Central memory CD4-positive, alpha-beta T cell (primary cell): Measurements from ENCODE around the gene PGM1.

Experiments used
- DNase-seq: peaks from one replicate; pipeline ENCODE4 v3.0.0; 2022

Gene PGM1

DNA sequence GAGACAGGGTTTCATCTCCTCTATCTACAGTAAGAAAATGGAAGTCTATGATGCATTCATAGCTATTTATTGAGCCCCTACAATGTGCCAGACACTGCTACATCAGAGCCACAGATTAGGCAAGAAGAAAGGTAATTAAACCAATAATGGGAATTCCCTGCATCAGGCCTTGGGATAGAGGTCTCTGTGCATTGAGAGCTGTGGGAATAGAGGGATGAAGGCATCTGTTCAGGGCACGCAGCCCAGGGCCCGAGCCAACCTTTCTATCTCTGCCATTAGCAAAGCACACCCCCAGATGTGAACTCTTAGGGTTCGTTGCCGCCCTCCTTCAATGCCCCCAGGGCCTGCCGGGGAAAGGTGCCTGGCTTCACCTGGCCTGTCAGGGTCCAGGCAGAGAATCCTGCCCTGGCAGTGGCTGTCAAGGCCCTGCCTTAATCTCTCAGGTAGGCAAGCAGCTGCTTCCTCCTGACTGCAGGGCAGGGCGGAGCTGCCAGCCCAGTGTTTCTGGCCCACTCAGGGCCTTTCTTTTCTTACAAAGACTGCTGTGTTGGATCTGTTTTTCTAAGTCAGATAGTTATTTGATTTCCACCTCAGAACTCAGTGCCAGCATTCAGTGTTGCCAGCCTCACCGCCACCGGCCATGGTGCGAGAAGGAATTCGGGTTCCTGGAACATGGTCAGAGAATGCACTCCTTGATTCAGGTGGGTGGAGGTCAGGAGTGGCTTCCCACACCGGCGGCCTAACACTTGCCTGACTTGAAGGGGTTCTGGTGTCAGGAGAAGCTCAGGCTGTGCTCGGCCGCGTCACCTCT is 76.1 kb downstream of the PGM1 start:
- DNase-seq, result no peak

DNA sequence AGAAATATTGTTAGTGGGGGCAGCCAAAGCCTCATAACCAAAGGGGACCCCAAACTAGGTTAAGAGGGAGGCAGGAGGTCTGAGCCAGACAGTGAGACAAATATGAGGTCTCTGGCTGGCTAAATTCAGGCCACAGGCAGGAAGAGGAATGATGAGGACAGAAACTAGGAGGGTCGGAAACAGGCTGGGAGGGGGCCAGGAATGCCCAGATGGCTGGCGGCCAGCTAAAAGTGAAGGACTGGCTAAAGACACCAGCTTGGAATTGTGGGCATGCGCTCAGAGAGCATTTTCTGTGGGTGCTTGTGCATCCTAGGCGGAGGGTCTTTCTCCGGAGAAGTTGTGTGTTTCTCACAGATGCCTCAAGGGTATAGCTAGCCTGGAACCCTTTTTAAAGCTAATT is 77.0 kb downstream of the PGM1 start:
- DNase-seq, result no peak

- DNase-seq, result no peak
Observed at GRCh38 chr1:63671514-63671913, 78.3 kb downstream of the PGM1 start.

GRCh38 chr1:63674238-63674864 is 81.1 kb downstream of the PGM1 start:
- DNase-seq, result no peak

GRCh38 chr1:63674865-63675419 is 81.7 kb downstream of the PGM1 start:
- no peak for DNase-seq

DNA sequence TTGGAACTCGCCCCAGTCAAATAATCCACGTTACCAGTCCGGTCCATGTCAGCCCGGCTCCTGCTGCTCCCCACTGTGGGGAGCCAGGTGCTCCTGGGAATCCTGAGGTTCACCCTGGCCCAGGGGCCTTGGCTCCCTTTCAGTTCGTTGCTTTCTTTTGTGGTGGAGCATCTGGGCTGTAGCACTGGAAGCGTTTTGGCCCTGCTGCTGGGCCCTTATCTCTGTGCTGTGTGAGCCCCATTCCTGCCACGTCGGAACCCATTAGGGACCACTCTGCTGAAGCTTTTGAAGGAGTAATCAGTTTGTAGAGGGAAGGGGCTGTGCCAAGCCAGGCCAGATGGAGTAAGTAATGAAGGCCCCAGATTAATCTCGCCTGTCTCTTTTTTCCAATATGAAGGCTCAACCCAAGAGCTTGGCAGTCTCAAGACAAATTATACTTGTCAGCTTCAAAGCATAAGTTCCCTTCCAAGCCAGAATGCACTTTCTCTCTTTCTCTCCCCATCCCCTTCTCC is 82.3 kb downstream of the PGM1 start:
- DNase-seq, result no peak

DNA sequence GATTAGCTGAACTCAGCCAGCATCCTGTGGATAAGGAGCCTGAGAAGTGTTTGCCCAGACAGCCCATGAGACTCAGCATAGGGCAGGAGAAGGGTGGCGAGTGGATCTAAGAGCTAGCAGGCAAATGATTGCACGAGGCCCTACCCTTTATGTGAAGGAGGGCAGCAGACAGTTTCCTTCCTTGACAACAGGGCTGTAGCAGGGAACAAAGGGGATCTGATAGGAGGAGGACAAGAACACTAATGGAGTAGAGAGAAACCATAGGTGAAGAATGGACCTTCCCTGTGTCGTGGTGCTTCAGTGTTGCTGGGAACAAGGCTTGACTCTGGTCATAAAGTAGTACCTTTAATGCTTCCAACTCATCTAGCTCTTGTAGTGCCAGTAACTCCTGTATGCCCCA is 84.3 kb downstream of the PGM1 start:
- no peak for DNase-seq

DNA sequence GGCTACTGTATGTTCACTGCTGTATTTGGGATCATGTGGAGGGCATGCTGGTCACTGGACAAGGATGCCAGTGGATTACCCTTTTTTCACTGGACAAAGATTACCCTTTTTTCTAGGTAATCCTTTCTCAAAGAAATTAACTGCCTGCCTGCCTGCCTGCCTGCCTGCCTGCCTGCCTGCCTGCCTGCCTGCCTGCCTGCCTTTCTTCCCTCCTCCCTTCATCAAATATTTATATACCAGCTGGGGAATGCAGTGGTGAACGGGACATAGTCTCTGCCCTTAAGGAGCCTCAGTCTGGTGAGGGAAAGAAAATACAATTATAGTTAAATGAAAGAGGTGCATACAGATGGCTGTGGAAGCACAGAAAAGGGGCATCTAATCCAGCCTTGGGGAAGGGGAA is 85.0 kb downstream of the PGM1 start:
- DNase-seq, result no peak

GRCh38 chr1:63679076-63679475 is 85.9 kb downstream of the PGM1 start:
- DNase-seq, result no peak

GRCh38 chr1:63679589-63679988 is 86.4 kb downstream of the PGM1 start:
- no peak for DNase-seq

DNA sequence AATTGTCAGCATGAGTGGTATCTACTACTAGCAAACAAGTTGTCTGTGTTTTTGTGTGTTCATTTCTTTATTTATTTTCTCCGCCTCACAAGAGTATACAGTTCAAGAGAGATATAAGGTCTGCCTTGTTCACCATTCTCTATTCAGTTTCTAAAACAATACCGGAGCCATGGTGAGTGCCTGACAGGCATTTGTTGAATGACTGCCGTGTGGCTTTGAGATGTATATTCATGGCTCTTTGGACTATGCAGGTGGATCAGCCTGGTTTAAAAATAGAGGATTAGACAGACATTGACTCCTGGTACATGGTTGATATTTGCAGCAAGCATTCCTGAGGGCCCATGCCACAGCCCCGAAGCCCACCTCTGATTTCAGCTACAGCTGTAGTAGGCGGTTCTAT is 89.7 kb downstream of the PGM1 start:
- no peak for DNase-seq

DNA sequence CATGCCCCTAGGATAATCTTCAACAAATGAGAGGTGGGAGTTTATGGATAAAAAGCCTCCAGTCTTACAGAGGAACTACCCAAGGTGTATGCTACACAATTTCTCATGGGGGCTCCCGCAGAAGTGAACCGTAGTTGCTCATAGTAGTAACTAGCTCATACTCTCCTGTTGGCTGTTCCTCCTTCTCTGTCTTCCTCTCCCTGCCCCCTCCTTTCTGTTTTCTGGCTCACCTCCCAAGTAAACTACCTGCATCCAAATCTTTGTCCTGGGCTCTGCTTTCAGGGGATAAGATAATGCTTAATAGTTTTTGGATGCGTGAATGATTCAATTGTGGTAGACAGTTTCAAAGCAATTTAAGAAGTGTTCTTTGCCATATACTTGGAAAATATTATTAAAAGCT is 90.5 kb downstream of the PGM1 start:
- DNase-seq, result no peak

DNA sequence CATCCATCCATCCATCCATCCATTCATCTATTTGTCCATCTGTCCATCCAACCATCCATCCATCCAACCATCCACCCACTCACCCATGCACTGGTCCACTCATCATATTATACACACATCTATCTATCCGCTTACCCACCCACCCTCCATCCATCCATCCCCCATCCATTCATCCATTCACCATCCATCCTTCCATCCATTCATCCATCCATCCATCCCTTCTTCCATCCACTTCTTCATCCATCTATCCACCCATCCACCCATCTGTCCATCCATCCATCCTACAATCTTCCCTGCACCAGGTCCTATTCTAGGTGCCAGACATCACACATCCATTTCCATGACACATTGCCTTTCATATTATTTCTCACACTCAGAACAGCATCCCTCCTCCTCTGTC is 93.5 kb downstream of the PGM1 start:
- DNase-seq, result no peak

GRCh38 chr1:63688302-63688890 is 95.2 kb downstream of the PGM1 start:
- no peak for DNase-seq

DNA sequence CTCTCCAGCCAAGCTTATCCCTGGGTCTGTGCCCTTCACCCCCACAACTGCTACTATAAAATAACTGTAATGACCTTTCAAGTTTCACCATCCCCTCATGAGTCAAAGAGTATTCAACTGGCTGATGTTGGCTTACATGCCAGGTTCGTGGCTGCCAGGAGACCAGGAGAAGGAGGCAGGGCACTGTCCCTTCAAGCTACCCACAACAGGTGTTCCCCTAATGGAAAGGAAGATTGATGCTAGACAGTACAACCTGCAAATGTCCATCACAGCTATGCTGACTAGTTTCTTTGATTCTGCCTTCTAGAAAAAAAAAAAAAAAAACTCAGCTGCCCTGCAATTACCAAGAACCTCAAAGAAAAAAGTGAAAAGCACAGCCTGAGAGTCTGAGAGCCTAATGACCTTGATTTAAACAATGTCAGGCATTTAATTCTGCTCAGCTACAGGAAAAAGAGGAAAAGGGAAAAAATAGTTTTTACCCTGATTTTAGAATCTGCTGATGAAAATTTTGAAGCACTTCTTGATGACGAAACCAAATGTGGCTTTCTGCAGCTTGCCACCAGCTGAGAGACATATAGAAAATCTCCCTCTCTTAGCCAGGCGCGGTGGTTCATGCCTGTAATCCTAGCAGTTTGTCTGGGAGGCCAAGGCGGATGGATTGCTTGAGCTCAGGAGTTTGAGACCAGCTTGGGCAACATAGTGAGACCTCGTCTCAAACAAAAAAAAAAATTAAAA is 97.9 kb downstream of the PGM1 start:
- DNase-seq, result no peak

DNA sequence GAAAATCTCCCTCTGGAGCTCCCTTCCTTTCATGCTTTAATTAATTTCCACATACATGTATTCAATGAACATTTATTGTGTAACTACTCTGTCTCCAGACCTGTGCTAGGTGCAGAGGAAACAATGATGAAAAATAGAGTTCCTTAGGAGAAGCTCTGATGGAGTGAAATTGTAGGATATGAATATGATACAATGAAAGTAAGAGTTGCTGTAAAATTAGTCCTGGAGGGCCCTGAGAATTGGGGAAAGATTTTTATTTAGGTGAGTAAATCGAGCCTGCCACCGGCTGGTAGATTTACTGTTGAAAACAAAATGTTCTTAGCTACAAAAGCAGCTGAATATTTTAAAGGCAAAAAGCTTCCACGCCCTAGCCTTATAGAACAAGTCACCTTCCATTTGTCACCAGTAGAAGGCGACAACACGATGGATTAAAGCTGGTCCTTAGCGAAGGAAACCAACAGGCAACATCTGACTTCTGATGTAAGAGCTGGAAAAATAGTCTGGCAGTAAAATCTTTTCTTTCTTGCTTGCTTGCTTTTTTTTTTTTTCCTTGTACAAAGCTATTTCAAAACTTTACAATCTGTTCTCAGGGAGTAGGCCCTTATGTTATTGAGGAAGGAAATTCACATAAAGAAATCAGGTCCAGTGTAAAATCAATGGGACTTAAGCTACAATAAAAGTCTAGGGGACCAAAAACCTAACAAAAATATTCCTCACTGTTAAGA is 98.7 kb downstream of the PGM1 start:
- DNase-seq, result peak; percentile 3

GRCh38 chr1:63693944-63694571 is 100.8 kb downstream of the PGM1 start:
- DNase-seq, result no peak

- DNase-seq, result no peak
Observed at GRCh38 chr1:63698001-63698838, 105.0 kb downstream of the PGM1 start.

- no peak for DNase-seq
Observed at GRCh38 chr1:63701187-63701586, 108.0 kb downstream of the PGM1 start.

- no peak for DNase-seq
Observed at GRCh38 chr1:63703701-63704107, 110.5 kb downstream of the PGM1 start.

- DNase-seq, result no peak
Observed at GRCh38 chr1:63704443-63704842, 111.2 kb downstream of the PGM1 start.
